GM19452 (cell line): ENCODE measurements around the gene SERF2.
A peak's percentile ranks its signal among the peaks of the same experiment; 100 is the strongest.

Source experiments
- ATAC-seq: cut with Tn5 transposase; IDR thresholded peaks from one replicate; pipeline ENCODE4 v1.9.1; 2021; ENCODE audit not compliant: unreplicated experiment

Gene SERF2

GRCh38 chr15:43791993-43792760 is at the start of gene SERF2:
TSS of gene SERF2 (plus strand) at chr15:43792320. CDS start at chr15:43792377, 57 bp downstream.
- peak; percentile 91 for ATAC-seq

- peak; percentile 77 for ATAC-seq
Measured at GRCh38 chr15:43746245-43746902, 45.7 kb upstream of the SERF2 start, which contains the start of gene PDIA3. TSS of gene PDIA3 (plus strand) at chr15:43746438. CDS start at chr15:43746540, 102 bp downstream.

GRCh38 chr15:43746903-43747309 is 45.2 kb upstream of the SERF2 start:
- ATAC-seq = peak; percentile 5

GRCh38 chr15:43748376-43748775 is 43.7 kb upstream of the SERF2 start:
- ATAC-seq = no peak

- ATAC-seq = peak; percentile 48
Measured at GRCh38 chr15:43749690-43750345, 42.3 kb upstream of the SERF2 start.

- no peak for ATAC-seq
Measured at GRCh38 chr15:43751885-43752284, 40.2 kb upstream of the SERF2 start.

GRCh38 chr15:43762824-43763223 is 29.3 kb upstream of the SERF2 start:
- no peak for ATAC-seq

GRCh38 chr15:43763819-43764446 is 28.2 kb upstream of the SERF2 start:
- ATAC-seq = no peak

- no peak for ATAC-seq
Measured at GRCh38 chr15:43769584-43770228, 22.4 kb upstream of the SERF2 start.

- no peak for ATAC-seq
Measured at GRCh38 chr15:43771816-43772215, 20.3 kb upstream of the SERF2 start.

GRCh38 chr15:43772624-43773023 is 19.5 kb upstream of the SERF2 start:
- ATAC-seq = no peak

GRCh38 chr15:43774062-43774461 is 18.1 kb upstream of the SERF2 start:
- no peak for ATAC-seq

- ATAC-seq = no peak
Measured at GRCh38 chr15:43775411-43775965, 16.6 kb upstream of the SERF2 start.

GRCh38 chr15:43776101-43776717 is 15.9 kb upstream of the SERF2 start:
- ATAC-seq = peak; percentile 64

GRCh38 chr15:43776718-43777266 is 15.3 kb upstream of the SERF2 start, which contains the start of gene ELL3:
TSS of gene ELL3 (minus strand) at chr15:43776966. CDS start at chr15:43776901, 65 bp downstream.
- peak; percentile 43 for ATAC-seq

GRCh38 chr15:43777267-43777914 is 14.7 kb upstream of the SERF2 start:
- ATAC-seq = peak; percentile 46

- no peak for ATAC-seq
Measured at GRCh38 chr15:43779016-43779415, 13.1 kb upstream of the SERF2 start.

GRCh38 chr15:43789409-43789808 is 2.7 kb upstream of the SERF2 start:
- ATAC-seq = no peak
